ENCODE results near the gene ADD2.

DNA sequence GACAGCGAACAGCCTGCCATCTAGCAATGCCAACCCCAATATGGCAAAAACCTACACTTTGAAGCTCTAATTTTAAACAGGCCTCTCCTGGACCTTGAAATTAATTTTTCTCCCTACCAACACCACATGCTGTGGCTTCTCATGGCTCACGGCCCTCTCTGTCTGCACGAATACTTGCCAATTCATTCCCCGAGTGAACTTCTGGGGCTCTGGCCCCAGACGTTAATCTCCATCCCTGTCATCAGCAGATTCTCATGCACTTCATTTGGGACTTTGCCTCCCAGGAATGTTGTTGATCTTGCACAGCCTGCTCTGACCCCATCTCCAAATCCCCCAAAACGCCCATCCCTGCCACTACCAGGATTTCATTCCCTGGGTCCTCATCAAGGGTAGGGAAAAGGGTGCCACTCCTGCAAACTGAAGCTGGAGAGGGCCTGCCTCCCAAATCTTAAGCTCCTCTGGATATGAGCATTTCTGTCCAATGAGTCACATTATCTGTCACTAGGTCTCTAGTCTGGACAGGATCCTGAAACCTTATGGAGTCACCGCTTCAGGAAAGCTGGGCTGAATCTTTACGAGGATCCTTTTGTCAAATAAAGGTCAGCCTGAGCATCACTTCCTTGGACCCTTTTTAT is 12.0 kb upstream of the ADD2 start:
- TF ChIP-seq GATA2 (IDR thresholded peaks at IDR 0.05; ENCODE audit: low read depth, low read length), result no peak
- TF ChIP-seq GATA3 (IDR thresholded peaks at IDR 0.05; ENCODE audit: low read depth, low read length), result no peak
